ENCODE results near the gene PFDN5. TPM values are rescaled to one million over a fixed set of nuclear protein-coding genes. Genes with fewer than 3 reads are reported as not detected.

PFDN5 gene
- total and polyA plus RNA-seq, 2 experiments from 2014 or later: 199 to 567 TPM

GRCh38 chr12:53333289-53333688, 37.9 kb downstream of the PFDN5 start (continued):
- TF ChIP-seq ZNF462 (CRISPR knock-in tag; IDR thresholded peaks at IDR 0.05) (no peak), REST (IDR thresholded peaks at IDR 0.05; ENCODE audit: unreplicated experiment) (no peak), NANOG (IDR thresholded peaks at IDR 0.05; ENCODE audit: borderline replicate concordance) (no peak), JUNB (IDR thresholded peaks at IDR 0.05; ENCODE audit: unreplicated experiment) (no peak)

GRCh38 chr12:53333845-53334244, 38.5 kb downstream of the PFDN5 start:
- Histone ChIP-seq H3K4me1 (ENCODE audit: insufficient read depth) (peaks cover 23% of the 10 kb centered on the region), H4K20me1 (replicated peaks; ENCODE audit: insufficient read depth) (no peaks in the 10 kb centered on the region), H3K4me2 (no peak overlapping the region), H3K27me3 (ENCODE audit: insufficient read depth) (peaks cover 43% of the 10 kb centered on the region), H2AFZ (no peak overlapping the region), H3K36me3 (ENCODE audit: insufficient read depth) (no peaks in the 10 kb centered on the region), H3K27ac (ENCODE audit: low read depth) (no peak overlapping the region), H3K4me3 (no peak overlapping the region), H3F3A (replicated peaks; ENCODE audit: low read depth) (no peaks in the 10 kb centered on the region), H3K79me2 (replicated peaks; ENCODE audit: insufficient read depth) (no peaks in the 10 kb centered on the region), H3K9me2 (ENCODE audit: insufficient read depth) (no peaks in the 10 kb centered on the region)
- Mint-ChIP-seq H3K27me3 (ENCODE audit: insufficient read depth, low read depth, poor library complexity) (peaks cover 22% of the 10 kb centered on the region), H3K9me3 (no peaks in the 10 kb centered on the region; the same call in 2 of the 3 replicates), H3K4me1 (peaks cover 26% of the 10 kb centered on the region), H3K36me3 (ENCODE audit: low read depth) (no peaks in the 10 kb centered on the region), H3K27ac (no peak overlapping the region), H3K4me3 (no peak overlapping the region)
- no peak for ATAC-seq
- DNase-seq (ENCODE audit: low spot score): no peak
- no peak for TF ChIP-seq JUNB (IDR thresholded peaks at IDR 0.05; ENCODE audit: unreplicated experiment)
- TF ChIP-seq STAT1 (IDR thresholded peaks at IDR 0.05; ENCODE audit: unreplicated experiment): no peak
- no peak for TF ChIP-seq REST (IDR thresholded peaks at IDR 0.05; ENCODE audit: unreplicated experiment)
- no peak for TF ChIP-seq ZNF114 (CRISPR knock-in tag; IDR thresholded peaks at IDR 0.05)

Measured in GM23338 (cell line).